Cardiac septum (tissue), 1 donor: ENCODE measurements around the gene CIP2A. TPM values are rescaled to one million over a fixed set of nuclear protein-coding genes. Genes with fewer than 3 reads are reported as not detected.
"Not testable (repeated sequence)": the region's sequence is repeated elsewhere in the genome, so short reads cannot be mapped to it uniquely, and the experiment has no call there.

Experiments
- DNase-seq: peaks from one replicate; pipeline ENCODE4 v3.0.0-alpha.2; 2020; ENCODE audit warnings: low spot score
- intact Hi-C: fragments of 100-400 bp; cut with DNase I; formaldehyde crosslinking; loops from one replicate; pipeline ENCODE4 v1.14.0; 2022
- long read RNA-seq: library from polyadenylated mRNA; unstranded; transcript quantifications from one replicate; pipeline ENCODE4 v2.0.0, GENCODE V29; 2021
- total RNA-seq: library from RNA; stranded (reverse); fragmentation: NEBNext Ultra II Directional; extraction: Animal tissue kit (Norgen Biotek cat#: 25700); gene quantifications from one replicate; pipeline ENCODE4 v1.2.1, GENCODE V29; 2021
- donor health status: DM: no; HTN: no; CAD: no.

CIP2A gene
- total RNA-seq, result 1.3 TPM
- long read RNA-seq, partial matches to known transcripts, result 1 of 1 reads
- long read RNA-seq, other reads (novel, unspliced or antisense), result 0 of 1 reads

DNA sequence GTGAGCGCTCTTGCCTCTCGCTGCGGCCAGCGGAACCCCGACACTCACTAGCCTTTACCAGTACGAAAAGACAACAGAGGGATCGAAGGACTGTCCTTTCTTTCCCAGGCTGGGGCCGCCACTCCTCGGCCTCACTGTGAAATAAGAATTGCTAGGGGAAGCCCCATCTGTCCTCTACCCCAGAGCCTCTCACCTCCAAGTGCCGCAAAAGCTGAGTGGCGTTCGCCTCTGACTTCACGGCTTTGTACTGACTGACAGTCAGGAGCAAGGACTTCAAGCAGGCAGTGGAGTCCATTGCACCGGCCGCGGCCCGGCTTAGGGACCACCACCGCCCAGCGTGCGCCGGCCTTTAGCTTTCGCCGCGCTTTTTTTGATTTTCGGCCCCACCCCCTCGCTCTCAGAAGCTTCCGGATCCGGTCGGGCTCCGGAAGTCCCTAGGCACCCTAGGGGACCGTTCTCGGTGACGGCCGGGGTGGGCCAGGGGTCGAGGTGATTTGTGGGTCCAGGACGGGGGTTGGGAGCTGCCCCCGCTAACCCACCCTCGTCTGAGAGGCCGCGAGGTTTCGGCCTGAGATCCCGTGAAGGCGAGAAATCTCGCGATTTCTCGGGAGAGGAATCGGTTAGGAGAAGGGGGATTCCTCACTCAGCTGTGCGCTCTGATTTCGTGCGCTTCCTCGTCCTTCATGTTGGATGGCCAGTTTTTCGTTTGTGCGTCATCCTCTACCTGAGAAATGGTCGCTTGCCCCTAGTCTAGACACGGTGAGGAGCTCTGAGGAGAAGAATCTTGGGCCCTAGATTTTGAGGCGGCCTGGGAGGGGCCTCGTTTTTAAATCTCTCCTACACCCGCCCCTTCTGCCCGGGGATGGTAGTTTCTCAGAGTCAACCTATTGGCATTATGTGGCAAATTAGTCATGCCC lies at the start of gene CIP2A, which contains the start of gene DZIP3:
Gene CIP2A, minus strand, starts transcription at position 358 of the 917 bp plus-strand sequence. Its CDS starts 63 bp downstream, at position 295.
Gene DZIP3, plus strand, starts transcription at position 642 of the 917 bp plus-strand sequence. CDS start 15,685 bp downstream, outside the sequence.
- intact Hi-C loops, result no loop called here
- DNase-seq, result peak; percentile 91

DNA sequence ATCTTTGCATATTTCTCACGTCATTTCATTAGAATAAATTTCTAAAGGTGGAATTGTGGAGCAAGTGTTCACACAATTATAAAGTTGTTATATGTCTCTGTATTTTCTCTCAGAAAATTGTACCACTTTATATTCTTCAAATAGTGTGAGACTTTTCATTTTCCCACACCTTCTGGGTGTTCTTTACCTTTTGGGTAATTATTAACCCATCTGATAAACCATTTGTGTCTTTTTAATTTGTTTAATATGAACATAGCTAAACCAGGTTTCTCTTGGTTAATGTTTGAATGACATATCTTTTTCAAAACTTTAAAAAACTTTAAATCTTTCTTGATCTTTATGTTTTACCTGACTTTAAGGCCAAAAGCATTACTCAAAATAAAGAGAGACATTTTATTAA lies 40.7 kb upstream of the CIP2A start:
- intact Hi-C loops, result no loop called here
- no peak for DNase-seq

DNA sequence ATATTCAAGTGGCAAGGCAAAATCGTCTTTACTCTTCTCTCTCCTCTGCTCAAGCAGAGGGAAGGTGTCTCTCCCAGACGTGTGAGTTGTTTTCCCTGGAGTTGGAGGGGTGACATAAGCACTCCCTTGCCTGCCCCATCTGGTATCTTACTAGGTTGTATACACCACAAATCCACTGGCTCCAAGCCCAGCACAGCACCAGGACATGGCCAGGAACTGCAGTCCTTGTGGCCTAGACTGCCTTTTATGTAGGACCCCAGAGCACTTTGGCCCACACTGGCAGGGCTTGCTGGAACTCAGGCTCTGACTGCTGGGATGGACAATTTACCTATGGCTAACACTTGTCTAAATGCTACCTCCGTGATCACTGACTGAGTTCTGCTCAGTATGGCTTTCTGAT lies 34.3 kb upstream of the CIP2A start:
- DNase-seq, result no peak
- intact Hi-C loops, result no loop called here

DNA sequence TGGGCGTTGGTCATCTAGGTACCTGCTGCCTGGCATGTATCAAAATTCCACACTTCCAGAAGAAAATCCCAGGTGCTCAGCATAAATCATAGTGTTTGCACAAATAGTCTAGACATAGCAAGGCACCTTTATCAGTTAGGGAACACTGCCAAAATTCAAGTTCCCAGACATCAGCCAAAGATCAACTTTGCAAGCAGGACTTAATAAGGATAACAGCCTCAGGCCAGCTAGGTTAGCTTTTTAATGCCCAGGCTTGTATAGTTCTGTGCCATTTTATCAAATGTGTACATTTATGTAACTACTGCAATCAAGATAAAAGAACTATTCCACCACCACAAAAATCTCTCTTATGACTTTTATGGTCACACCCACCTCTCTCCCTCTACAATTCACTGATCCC lies 31.0 kb upstream of the CIP2A start:
- no peak for DNase-seq
- intact Hi-C loops, result no loop called here

DNA sequence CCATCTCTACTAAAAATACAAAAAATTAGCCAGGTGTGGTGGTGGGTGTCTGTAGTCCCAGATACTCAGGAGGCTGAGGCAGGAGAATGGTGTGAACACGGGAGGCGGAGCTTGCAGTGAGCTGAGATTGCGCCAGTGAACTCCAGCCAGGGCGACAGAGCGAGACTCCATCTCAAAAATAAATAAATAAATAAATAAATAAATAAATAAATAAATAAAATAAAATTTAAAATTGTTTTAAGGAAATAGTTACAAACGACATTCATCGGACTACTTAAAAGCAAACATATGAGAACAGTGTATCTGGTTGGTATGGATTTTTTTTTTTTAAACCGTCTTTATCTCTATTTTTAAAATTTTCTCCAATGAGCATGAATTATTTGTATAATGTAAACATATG lies 26.9 kb upstream of the CIP2A start:
- intact Hi-C loops, result not testable (repeated sequence)

DNA sequence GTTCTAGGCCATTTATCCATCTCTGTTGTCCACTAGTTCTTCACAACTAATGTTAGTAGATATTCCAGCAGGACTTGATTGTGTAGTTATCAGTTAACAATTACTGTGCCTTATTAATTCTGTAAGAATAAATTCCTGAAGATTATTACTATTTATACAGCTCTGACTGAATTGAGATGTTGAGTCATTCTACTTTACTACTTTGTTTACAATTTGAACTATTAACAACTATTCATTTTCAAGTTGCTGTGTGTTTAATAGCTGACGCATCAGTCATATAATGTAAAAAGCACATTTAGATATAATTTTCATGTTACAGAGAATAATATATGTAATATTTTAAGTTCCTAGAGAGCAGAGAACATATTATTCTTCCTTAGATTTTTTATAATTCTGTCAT lies 21.4 kb upstream of the CIP2A start:
- intact Hi-C loops, result no loop called here
- DNase-seq, result no peak

More for the DNA sequence above, 26.9 kb upstream of the CIP2A start:
- DNase-seq, result not testable (repeated sequence)

DNA sequence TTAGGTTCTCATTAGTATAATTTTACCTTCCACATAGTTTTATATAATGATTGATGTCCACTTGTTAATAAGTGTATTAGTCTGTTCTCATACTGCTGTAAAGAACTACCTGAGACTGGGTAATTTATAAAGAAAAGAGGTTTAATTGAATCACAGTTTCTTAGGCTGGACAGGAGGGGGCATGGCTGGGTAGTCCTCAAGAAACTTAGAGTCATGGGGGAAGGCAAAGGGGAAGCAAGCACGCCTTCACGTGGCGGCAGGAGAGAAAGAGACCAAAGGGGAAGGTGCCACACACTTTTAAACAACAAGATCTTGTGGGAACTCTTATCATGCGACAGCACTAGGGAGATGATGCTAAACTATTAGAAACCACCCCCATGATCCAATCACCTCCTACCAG lies 19.5 kb upstream of the CIP2A start:
- intact Hi-C loops, result no loop called here
- no peak for DNase-seq

DNA sequence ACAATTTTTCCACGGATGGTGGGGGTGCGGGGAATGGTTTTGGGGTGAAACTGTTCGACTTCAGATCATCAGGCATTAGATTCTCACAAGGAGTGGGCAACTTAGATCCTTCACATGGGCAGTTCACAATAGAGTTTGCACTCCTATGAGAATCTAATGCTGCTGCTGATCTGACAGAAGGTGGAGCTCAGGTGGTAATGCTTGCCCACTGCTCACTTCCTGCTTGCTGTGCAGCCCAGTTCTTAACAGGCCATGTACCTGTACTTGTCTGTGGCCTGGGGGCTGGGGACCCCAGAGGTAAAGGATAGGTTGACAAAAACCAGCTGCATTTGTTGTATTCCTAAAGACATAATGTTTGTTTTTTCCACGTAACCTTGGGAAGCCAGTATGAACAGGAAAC lies 16.3 kb upstream of the CIP2A start:
- DNase-seq, result no peak
- intact Hi-C loops, result no loop called here

DNA sequence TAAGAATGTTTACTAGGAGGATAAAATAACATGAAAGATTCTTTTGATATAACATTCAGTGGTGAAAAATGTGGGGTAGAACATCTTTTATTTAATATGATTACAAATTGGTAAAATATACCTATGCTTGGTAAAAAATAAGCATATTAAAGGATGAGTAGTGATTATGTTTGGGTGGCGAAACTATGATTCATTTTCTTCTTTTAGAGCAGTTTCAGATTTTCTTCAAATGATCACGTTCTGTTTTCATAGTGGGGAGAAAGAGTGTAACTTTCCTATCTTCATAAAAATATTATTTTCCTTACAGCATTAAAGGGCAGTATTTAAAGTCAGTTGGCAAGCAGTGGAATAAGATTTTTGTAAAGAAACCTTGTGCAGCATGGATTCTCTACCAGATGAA lies 15.8 kb upstream of the CIP2A start:
- intact Hi-C loops, result no loop called here

DNA sequence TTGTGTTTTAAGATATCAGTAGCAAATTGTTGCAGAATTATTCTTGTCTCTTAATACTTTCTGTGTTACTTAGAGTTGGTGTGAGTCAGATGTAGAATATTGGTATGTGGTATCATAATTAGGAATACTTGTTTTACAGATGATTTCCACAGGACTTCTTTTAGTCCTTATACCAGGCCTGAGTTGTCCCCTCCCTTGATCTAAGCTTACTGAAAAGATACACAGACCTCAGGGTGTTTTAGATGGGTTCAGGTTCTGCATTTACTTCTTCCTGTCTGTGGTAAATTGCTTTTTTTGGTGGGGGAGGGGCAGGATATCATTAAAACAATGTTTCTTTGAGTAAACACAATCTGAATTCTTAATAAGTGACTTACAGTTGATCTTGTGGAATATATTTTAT lies 14.5 kb upstream of the CIP2A start:
- DNase-seq, result no peak
- intact Hi-C loops, result no loop called here

More for the DNA sequence above, 15.8 kb upstream of the CIP2A start:
- DNase-seq, result no peak

DNA sequence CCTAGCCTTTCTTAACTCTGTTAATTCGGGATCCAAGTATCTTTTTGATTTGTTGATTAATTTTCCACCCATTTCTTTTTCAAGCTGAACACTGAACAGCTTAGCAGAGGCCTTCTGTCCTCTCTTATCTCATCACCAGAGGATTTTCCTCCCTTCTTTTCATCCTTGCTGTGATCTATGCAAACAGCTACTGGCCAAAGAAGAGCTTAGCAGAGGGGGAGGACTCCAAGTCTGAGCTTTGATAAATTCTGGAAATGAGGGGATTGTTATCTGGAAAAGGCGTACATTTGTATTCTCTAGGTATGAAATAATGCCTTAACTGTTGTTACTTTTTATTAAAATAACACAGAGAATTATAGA lies 13.7 kb upstream of the CIP2A start:
- intact Hi-C loops, result no loop called here
- DNase-seq, result no peak

DNA sequence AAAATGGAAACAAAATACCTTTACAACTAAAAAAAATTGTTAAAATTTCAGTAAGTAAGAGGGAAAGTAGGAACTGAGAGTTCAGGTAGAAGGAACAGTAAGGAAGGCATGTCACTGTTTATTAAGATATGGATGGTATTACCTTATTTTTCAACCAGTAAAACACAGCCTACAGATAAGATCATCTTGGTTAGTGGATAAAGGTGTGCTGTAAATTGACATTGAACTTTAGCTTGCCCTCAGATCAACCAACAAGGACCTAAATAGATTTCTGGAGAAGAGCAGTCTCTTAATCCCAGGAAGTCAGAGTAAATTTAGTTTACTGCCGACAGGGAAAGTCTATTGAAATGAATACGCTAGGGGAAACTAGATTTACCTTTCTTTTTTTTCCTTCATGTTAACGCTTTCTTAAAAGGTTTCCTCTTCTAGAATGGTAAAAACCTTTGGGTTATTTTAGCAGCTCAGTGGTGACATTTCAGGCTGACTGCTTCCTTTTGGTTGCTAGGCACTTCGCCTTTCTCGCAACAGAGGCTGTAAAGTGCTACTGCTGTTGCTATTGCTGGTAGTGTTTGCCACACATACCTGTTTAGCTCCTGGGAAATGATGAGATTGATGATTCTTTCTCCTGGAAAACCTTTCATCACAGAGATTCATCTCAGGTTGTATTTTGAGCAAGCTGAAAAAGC lies 13.2 kb upstream of the CIP2A start:
- no peak for DNase-seq
- intact Hi-C loops, result no loop called here

DNA sequence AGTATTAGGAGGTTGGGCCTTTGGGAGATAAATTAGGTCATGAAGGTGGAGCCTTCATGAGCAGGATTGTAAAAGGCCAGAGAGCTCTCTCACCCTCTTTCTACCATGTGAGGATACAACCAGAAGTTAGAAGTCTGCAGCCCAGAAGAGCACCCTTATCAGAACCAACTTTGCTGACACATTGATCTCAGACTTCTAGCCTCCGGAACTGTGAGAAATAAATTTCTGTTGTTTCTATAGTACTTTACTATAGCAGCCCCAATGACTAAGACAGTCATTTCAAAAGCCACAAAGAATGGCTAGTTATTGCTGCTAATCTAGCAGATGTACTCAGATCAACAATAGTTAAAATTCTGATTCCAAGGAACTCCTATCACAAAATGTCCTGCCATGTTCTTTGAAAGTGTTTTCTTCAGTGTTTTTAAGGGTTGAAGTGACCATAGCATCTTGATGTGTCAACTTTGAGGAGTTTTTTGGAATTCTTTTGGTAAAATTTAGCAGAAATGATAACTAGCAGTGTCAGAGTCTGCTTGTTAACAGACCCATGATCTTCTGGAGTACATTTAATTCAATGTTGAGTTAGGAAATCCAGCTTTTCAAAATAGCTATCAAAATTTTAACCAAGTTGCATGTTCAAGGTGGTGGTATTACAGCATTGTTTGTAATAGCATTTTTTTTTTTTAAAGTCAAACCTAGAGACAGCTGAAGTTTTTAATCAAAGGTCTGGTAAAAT lies 10.6 kb upstream of the CIP2A start:
- intact Hi-C loops, result no loop called here
- no peak for DNase-seq

DNA sequence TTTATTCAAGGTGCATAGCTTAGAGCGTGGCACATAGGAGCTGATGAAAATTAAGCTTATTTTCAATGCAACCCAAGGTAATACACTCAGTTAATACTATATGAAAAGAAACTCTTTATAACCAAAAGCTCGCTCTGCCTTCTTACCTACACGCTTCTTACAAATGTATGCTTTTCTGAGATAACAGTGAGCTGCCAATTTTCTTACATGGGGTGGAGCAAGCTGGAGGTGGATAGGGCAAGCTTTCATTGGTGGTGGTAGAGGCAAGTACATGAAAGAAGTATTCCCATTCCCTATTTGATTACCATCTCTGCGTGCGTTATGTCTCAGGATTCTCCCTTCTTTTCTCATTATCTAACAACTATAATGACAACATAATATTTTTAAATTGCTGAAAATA lies 9.1 kb upstream of the CIP2A start:
- intact Hi-C loops, result no loop called here
- no peak for DNase-seq

DNA sequence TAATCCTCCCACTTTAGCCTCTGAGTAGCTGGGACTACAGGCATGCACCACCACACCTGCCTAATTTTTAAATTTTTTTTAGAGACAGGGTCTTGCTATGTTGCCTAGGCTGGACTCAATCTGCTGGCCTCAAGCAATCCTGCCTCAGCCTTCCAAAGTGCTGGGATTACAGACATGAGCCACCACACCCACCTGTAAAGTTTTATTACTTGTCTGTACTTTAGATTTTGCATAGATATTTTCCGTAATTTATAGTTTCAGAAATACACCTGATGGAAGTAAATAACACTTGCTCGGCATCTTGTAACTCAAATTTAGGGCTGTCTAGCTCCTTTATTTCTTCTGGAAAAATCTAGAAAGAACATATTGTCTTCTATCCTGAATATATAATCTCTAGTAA lies 6.1 kb upstream of the CIP2A start:
- intact Hi-C loops, result no loop called here

DNA sequence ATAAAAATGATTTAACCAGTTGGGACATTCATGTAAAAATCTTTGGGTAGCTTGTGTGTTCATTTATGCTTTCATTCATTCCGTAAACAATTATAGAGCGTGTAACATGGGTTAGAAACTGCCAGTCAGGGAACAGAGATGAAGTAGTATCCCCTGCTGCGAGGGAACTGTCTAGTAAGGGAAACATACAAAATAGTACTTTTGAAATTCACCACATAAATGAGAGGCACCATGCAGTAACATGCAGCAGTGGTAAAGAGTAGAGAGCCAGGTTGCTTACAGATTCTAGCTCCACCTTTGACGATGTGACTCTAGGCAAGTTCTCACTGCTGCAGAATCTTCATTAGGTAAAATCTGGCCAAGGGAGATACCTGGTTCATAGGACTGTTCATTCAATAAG lies 1.2 kb upstream of the CIP2A start:
- intact Hi-C loops, result no loop called here
- DNase-seq, result no peak

More for the DNA sequence above, 6.1 kb upstream of the CIP2A start:
- no peak for DNase-seq

DNA sequence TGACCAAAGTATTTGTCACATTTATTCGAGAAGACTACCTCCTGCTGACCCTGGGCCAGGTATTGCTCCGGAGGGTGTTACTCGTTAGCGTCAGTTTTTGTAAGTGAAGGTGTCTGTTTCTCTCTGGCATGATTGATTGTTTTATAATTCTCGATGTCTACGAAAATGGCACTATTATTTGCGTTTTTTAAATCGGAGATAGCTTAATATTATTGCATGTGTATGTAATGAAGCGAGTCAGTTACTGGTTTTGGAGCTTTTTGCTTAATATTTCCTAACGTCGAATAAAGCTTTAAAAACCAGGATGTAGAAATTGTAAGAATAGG lies 723 bp upstream of the CIP2A start:
- intact Hi-C loops, result no loop called here
- no peak for DNase-seq

DNA sequence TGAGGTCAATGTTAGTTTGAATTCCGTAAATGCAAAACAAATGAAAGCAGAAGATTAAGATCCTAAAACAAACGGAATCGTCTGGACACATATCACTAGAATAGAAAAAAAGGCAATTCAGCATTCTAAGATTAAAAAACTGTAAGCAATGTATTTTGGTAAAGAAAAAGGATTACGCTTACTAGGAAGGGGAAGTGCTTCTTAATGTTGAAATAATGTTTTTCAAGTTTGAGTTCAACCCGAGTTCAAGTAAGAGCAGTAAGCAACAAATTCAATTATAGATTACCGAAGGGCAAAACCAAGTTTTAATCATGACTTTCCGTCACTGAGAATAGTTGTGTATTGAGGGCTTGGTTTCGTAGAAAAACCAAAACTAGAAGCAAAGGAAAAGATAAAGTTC lies 637 bp downstream of the CIP2A start:
- DNase-seq, result no peak
- intact Hi-C loops, result no loop called here

DNA sequence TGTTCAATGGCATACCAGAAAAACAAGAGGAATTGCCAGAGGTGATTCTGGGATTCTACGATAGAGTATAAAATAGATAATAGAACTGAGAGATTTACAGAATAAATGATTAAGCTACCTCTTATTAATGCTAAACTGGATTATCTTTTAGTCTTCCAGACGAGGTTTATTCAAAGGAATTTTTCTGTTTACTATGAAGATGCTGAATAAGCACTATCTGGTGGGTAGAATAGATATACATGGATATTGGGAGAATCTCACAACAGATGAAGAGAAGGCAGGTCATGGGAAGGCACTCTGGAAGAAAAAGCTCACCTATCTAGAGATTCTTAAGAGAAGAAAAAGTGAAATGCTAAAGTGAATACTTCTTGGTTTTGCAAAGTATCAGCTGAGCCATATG lies 11.2 kb downstream of the CIP2A start:
- intact Hi-C loops, result no loop called here
- DNase-seq, result no peak

DNA sequence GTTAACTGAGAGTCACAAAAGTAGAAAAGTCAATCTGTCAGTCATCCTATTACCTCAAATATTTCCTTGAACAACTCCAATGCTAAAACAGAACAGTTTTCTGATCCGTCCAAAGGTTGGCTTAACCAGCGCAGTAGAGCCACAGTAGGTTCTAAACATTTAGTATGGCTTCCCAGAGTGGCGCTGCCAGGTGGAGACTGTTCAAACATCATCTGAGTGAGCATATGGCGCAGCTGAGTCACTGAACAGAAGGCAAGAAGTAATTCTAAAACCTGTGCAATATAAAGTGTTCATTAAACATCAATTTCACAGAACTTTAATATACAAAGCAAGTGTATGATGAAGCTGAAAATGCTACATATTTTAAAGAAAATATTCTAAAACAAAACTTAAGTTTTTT lies 19.9 kb downstream of the CIP2A start:
- DNase-seq, result no peak

More for the DNA sequence above, 19.9 kb downstream of the CIP2A start:
- intact Hi-C loops, result no loop called here
